Ascending aorta (tissue), 2 donors: Measurements from ENCODE around the gene LCN9. TPM values are rescaled to one million over a fixed set of nuclear protein-coding genes. Genes with fewer than 3 reads are reported as not detected.

Source experiments
- DNase-seq, 2 donors: peaks; one replicate each; pipeline ENCODE4 v3.0.0-alpha.2; 2019; ENCODE audit warnings: low spot score in 2 of 2
- H3K27ac ChIP-seq, 2 donors: fragments of 200-600 bp; sonication (generic); one replicate each; pipeline ENCODE4 v1.5.1; 2016 to 2017; ENCODE audit warnings: mild to moderate bottlenecking in 1 of 2
- H3K27me3 ChIP-seq: fragments of 200-600 bp; sonication (generic); one replicate; pipeline ENCODE4 v1.5.1; 2017
- H3K36me3 ChIP-seq, 2 donors: fragments of 200-600 bp; sonication (generic); one replicate each; pipeline ENCODE4 v1.5.1; 2016
- H3K4me1 ChIP-seq, 2 donors: fragments of 200-600 bp; sonication (generic); one replicate each; pipeline ENCODE4 v1.5.1; 2016 to 2017; ENCODE audit warnings: mild to moderate bottlenecking in 1 of 2
- H3K4me3 ChIP-seq, 2 donors: fragments of 200-600 bp; sonication (generic); one replicate each; pipeline ENCODE4 v1.5.1; 2016 to 2017; ENCODE audit warnings: mild to moderate bottlenecking in 1 of 2
- H3K9me3 ChIP-seq, 2 donors: fragments of 200-600 bp; sonication (generic); one replicate each; pipeline ENCODE4 v1.5.1; 2016
- CTCF ChIP-seq, 3 experiments: fragments of 200-600 bp in 2 of 3; fragments of 450-650 bp in 1 of 3; sonication (generic) in 2 of 3; IDR thresholded peaks; one replicate each; pipeline ENCODE4 v1.5.1; 2016 to 2019; ENCODE audit warnings: antibody characterized with exemption in 3 of 3, mild to moderate bottlenecking in 1 of 3, moderate library complexity in 1 of 3
- intact Hi-C: fragments of 100-400 bp; cut with DNase I; formaldehyde crosslinking; loops from one replicate; pipeline ENCODE4 v1.15.1; 2023
- total RNA-seq: library from RNA; depleted of rRNA; stranded (reverse); fragments of >200 nt; gene quantifications from one replicate; pipeline ENCODE4 v1.1.0, GENCODE V29; 2016

The LCN9 gene
- total RNA-seq, 1 donor from 2014 or later = not detected

GRCh38 chr9:135677641-135678168, 14.6 kb downstream of the LCN9 start:
- intact Hi-C loops = no loop called here
- TF ChIP-seq CTCF (IDR thresholded peaks at IDR 0.05) = no peak
- H3K27me3 ChIP-seq = no peaks in the 10 kb centered on the region
- no peak overlapping the region for H3K4me3 ChIP-seq
- H3K36me3 ChIP-seq = no peaks in the 10 kb centered on the region
- H3K4me1 ChIP-seq = no peaks in the 10 kb centered on the region
- no peak for DNase-seq
- H3K27ac ChIP-seq = no peak overlapping the region
- no peaks in the 10 kb centered on the region for H3K9me3 ChIP-seq

- no peak overlapping the region for H3K27ac ChIP-seq
- intact Hi-C loops = no loop called here
- no peaks in the 10 kb centered on the region for H3K4me1 ChIP-seq
- H3K4me3 ChIP-seq = no peak overlapping the region
- H3K27me3 ChIP-seq = no peaks in the 10 kb centered on the region
- no peak for DNase-seq
- no peak for TF ChIP-seq CTCF (IDR thresholded peaks at IDR 0.05)
- no peaks in the 10 kb centered on the region for H3K9me3 ChIP-seq
- H3K36me3 ChIP-seq = no peaks in the 10 kb centered on the region
Measured at GRCh38 chr9:135678236-135679017, 15.3 kb downstream of the LCN9 start.

- DNase-seq = no peak
- no peak for TF ChIP-seq CTCF (IDR thresholded peaks at IDR 0.05)
- Histone ChIP-seq H3K27me3 (no peaks in the 10 kb centered on the region), H3K27ac (no peak overlapping the region), H3K9me3 (no peaks in the 10 kb centered on the region), H3K4me1 (no peaks in the 10 kb centered on the region), H3K4me3 (no peak overlapping the region), H3K36me3 (no peaks in the 10 kb centered on the region)
- intact Hi-C loops = no loop called here
Measured at GRCh38 chr9:135680056-135680455, 16.9 kb downstream of the LCN9 start.

- intact Hi-C loops = no loop called here
- no peaks in the 10 kb centered on the region for H3K27me3 ChIP-seq
Measured at GRCh38 chr9:135681161-135681560, 18.1 kb downstream of the LCN9 start.

GRCh38 chr9:135683401-135684034, 20.4 kb downstream of the LCN9 start:
- no peaks in the 10 kb centered on the region for H3K27me3 ChIP-seq
- intact Hi-C loops = no loop called here
- no peak for TF ChIP-seq CTCF (IDR thresholded peaks at IDR 0.05)

More at GRCh38 chr9:135681161-135681560, 18.1 kb downstream of the LCN9 start:
- no peaks in the 10 kb centered on the region for H3K4me1 ChIP-seq
- H3K9me3 ChIP-seq = no peaks in the 10 kb centered on the region
- no peak for TF ChIP-seq CTCF (IDR thresholded peaks at IDR 0.05)
- H3K4me3 ChIP-seq = no peak overlapping the region
- H3K36me3 ChIP-seq = no peaks in the 10 kb centered on the region
- H3K27ac ChIP-seq = no peak overlapping the region
- no peak for DNase-seq

More at GRCh38 chr9:135683401-135684034, 20.4 kb downstream of the LCN9 start:
- H3K27ac ChIP-seq = no peak overlapping the region
- no peaks in the 10 kb centered on the region for H3K36me3 ChIP-seq
- H3K4me3 ChIP-seq = no peak overlapping the region
- no peak for DNase-seq
- no peaks in the 10 kb centered on the region for H3K9me3 ChIP-seq
- no peaks in the 10 kb centered on the region for H3K4me1 ChIP-seq
